ENCODE measurements around the gene MARF1. TPM values are rescaled to one million over a fixed set of nuclear protein-coding genes. Genes with fewer than 3 reads are reported as not detected.
A peak's percentile ranks its signal among the peaks of the same experiment; 100 is the strongest.
"Not testable (repeated sequence)": the region's sequence is repeated elsewhere in the genome, so short reads cannot be mapped to it uniquely, and the experiment has no call there.

Gene MARF1
- total RNA-seq, 1 donor from 2014 or later, result 52.7 TPM

GRCh38 chr16:15608398-15609285, 34.3 kb downstream of the MARF1 start:
- no peaks in the 10 kb centered on the region for H3K4me1 Mint-ChIP-seq
- no peak overlapping the region for H3K4me3 Mint-ChIP-seq
- H3K27me3 Mint-ChIP-seq (ENCODE audit: low read depth), result no peaks in the 10 kb centered on the region
- TF ChIP-seq, protein P1, sequence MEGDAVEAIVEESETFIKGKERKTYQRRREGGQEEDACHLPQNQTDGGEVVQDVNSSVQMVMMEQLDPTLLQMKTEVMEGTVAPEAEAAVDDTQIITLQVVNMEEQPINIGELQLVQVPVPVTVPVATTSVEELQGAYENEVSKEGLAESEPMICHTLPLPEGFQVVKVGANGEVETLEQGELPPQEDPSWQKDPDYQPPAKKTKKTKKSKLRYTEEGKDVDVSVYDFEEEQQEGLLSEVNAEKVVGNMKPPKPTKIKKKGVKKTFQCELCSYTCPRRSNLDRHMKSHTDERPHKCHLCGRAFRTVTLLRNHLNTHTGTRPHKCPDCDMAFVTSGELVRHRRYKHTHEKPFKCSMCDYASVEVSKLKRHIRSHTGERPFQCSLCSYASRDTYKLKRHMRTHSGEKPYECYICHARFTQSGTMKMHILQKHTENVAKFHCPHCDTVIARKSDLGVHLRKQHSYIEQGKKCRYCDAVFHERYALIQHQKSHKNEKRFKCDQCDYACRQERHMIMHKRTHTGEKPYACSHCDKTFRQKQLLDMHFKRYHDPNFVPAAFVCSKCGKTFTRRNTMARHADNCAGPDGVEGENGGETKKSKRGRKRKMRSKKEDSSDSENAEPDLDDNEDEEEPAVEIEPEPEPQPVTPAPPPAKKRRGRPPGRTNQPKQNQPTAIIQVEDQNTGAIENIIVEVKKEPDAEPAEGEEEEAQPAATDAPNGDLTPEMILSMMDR (conservative IDR thresholded peaks at IDR 0.05), result no peak
- no peak for DNase-seq (ENCODE audit: low read depth, low spot score)
- H3K36me3 Mint-ChIP-seq (ENCODE audit: low read depth), result peaks cover 26% of the 10 kb centered on the region
- H3K9me3 Mint-ChIP-seq, result no peaks in the 10 kb centered on the region
- no peak overlapping the region for H3K27ac Mint-ChIP-seq (ENCODE audit: unreplicated experiment)

DNA sequence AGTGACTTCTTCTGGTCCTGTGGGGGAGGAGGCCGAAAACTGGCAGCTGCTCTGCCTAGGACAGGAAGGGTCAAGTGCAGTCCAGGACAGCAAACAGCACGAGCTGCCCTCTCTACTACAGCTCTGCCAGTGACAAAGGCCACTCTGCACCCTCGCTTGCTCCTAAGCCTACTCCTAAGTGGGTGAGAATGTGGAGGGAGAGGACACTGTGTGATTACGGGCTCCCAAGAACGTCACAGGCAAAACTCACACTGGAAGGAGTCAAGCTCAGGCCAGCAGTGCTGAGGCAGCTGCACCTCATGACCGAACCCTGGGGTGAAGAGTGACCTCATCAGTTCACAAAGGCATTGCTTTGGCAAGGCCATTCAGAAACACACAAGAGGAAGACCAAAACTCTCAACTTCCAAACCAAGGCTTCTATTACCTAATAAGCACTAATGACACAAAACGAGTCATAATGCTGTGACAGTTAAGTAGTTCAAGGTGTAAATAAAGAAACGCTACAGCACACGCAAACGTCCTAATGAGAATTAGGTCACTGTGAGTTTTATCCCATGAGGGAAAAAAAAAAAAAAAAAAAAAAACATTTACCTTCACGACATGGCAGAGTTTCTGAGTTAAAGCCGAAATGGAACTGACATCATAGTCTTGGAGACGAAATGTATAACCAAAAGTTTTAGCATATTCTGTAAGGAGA, 35.1 kb downstream of the MARF1 start:
- no peaks in the 10 kb centered on the region for H3K27me3 Mint-ChIP-seq (ENCODE audit: low read depth)
- H3K27ac Mint-ChIP-seq (ENCODE audit: unreplicated experiment), result no peak overlapping the region
- TF ChIP-seq, protein P1 (conservative IDR thresholded peaks at IDR 0.05), result no peak
- H3K4me3 Mint-ChIP-seq, result no peak overlapping the region
- DNase-seq (ENCODE audit: low read depth, low spot score), result no peak
- no peaks in the 10 kb centered on the region for H3K4me1 Mint-ChIP-seq
- peaks cover 30% of the 10 kb centered on the region for H3K36me3 Mint-ChIP-seq (ENCODE audit: low read depth)
- H3K9me3 Mint-ChIP-seq, result no peaks in the 10 kb centered on the region

GRCh38 chr16:15607221-15607699, 35.7 kb downstream of the MARF1 start:
- H3K27ac Mint-ChIP-seq (ENCODE audit: unreplicated experiment); H3K4me3 Mint-ChIP-seq; H3K9me3 Mint-ChIP-seq; H3K4me1 Mint-ChIP-seq; H3K27me3 Mint-ChIP-seq (ENCODE audit: low read depth); DNase-seq (ENCODE audit: low read depth, low spot score): not testable (repeated sequence)
- peaks cover 31% of the 10 kb centered on the region for H3K36me3 Mint-ChIP-seq (ENCODE audit: low read depth)

- DNase-seq (ENCODE audit: low read depth, low spot score), result no peak
- no peaks in the 10 kb centered on the region for H3K4me1 Mint-ChIP-seq
- no peak overlapping the region for H3K4me3 Mint-ChIP-seq
- H3K27ac Mint-ChIP-seq (ENCODE audit: unreplicated experiment), result no peak overlapping the region
- TF ChIP-seq, protein P1 (conservative IDR thresholded peaks at IDR 0.05), result no peak
- no peaks in the 10 kb centered on the region for H3K9me3 Mint-ChIP-seq
- peaks cover 33% of the 10 kb centered on the region for H3K36me3 Mint-ChIP-seq (ENCODE audit: low read depth)
- no peaks in the 10 kb centered on the region for H3K27me3 Mint-ChIP-seq (ENCODE audit: low read depth)
Observed at GRCh38 chr16:15606518-15607220, 36.3 kb downstream of the MARF1 start.

GRCh38 chr16:15605839-15606517, 37.0 kb downstream of the MARF1 start:
- no peak overlapping the region for H3K4me3 Mint-ChIP-seq
- H3K27me3 Mint-ChIP-seq (ENCODE audit: low read depth), result no peaks in the 10 kb centered on the region
- no peak for DNase-seq (ENCODE audit: low read depth, low spot score)
- TF ChIP-seq, protein P1 (conservative IDR thresholded peaks at IDR 0.05), result no peak
- peaks cover 38% of the 10 kb centered on the region for H3K36me3 Mint-ChIP-seq (ENCODE audit: low read depth)
- H3K27ac Mint-ChIP-seq (ENCODE audit: unreplicated experiment), result peak overlapping the region; percentile 68
- H3K9me3 Mint-ChIP-seq, result no peaks in the 10 kb centered on the region
- no peaks in the 10 kb centered on the region for H3K4me1 Mint-ChIP-seq
